Stimulated activated CD8-positive, alpha-beta memory T cell treated with anti-CD3 and anti-CD28 coated beads, Interleukin-4, amount 100 ng/mL, for 1 hour (primary cell): Measurements from ENCODE around the gene SAP130.
A peak's percentile ranks its signal among the peaks of the same experiment; 100 is the strongest.

Experiments
- DNase-seq, 2 donors: peaks; one replicate each; pipeline ENCODE4 v3.0.0-alpha.2; 2020; ENCODE audit warnings: low read depth in 2 of 2, low spot score in 1 of 2

SAP130 gene

DNA sequence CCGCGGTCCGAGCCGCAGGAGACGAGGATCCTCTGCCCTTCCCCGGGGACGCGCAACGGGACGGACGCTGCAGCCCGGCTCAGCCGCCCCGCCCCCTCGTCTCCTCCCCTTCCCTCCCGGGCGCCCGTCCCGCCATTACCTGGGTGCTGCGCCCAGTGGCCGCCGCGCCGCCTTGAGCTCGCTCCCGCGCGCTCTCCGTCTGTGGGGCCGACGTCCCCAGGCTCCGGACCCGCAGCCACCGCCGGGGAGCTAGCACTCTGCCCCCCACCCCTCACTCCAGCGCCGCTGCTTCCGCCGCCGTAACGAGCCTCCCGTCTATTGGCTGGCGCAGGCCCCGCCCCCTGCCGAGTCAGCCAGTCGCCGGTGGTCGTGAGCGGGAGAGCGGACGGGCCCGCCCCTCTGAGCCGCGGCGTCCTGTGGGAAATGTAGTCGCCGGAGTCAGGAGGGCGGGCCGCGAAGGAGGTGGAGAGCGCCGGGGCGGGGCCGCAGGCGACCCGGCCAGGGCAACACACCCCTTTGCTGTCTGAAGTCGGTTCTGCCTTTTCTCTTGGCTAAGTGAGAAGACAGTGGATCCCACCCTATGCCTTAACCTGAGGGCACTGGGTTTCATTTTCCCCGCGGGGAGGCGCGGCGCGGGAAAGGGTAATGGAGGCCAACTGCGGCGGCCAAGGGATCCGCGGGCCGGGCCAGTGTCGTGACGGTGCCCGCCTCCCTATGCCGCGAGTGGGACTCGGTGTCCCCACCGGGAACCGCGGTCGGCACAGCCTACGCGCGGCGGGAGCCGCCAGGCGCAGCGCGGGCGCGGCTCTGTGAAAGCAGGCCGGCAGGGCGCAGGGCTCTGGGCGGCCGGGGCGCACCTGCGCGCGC, at the start of gene SAP130:
TSS of gene SAP130 (minus strand) at position 259 of the 867 bp plus-strand sequence. CDS start 1,767 bp downstream, outside the sequence.
- peak; percentile 94 to 97 for DNase-seq

DNA sequence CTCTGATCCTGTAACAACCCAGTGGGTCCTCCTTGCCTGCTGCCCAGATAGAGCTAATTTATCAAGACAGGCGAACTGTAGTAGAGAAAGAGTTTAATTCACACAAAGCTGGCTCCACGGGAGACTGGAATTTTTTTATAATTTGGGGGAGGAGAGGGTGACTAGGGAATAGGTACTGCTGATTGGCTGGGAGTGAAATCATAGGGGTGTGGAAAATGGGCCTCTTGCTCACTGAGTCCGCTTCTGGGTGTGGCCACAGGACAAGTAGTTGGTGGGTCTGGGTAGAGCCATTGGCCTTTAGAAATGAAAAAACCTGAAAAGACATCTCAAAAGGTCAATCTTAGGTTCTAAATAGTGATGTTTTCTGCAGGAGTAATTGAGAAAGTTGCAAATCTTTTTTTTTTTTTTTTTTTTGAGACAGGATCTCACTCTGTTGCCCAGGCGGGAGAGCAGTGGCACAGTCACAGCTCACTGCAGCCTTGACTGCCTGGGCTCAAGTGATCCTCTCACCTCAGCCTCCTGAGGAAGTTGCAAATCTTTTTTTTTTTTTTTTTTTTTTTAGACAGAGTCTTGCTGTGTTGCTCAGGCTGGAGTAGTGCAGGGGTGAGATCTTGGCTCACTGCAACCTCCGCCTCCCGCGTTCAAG, 48.7 kb upstream of the SAP130 start:
- DNase-seq, result no peak

DNA sequence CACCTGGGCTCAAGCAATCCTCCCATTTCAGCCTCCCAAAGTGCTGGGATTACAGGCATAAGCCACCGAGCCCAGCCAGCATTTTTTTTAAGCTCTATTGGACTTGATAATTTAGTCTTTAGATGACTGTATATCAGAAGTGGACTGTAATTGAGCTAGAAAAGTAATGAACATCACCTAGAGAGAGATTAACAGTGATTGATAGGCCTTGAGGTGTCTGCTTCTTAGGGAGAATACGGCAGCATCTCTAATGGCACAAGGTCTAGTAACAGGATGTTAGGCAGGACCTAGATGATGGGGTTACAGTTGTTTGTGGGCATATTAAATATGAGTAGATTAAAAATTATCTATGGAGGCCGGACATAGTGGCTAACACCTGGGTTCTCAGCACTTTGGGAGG, 45.4 kb upstream of the SAP130 start:
- DNase-seq, result no peak

DNA sequence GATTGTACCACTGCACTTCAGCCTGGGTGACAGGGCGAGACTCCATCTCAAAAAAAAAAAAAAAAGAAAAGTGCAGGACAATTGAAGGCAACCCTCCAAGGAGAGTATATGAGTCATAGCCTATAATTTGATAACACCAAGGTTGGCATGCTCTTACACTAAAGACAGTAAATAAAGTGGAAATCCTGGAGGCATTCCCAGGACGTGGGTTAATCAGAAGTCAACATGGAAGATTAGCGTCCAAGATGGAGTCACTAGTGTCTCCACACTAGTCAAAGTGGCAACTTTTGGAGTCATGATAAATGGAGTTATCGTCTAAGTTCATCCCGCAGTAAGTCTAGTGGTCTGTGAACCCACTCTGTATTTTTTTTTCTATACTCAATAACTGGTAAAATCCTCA, 41.9 kb upstream of the SAP130 start:
- no peak for DNase-seq

DNA sequence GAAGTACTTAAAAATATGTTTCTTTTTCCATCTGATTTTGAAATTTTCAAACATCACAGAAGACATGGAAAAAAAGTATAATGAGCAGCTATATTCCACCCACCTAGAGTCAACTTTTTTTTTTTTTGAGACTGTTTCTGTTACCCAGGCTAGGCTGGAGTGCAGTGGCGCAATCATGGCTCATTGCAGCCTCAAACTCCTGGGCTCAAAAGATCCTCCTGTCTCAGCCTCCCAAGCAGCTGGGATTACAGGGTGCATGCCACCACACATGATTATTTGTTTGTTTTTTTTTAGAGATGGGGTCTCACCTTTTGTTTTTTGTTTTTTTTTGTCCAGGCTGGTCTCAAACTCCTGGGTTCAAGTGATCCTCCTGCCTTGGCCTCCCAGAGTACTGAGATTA, 36.5 kb upstream of the SAP130 start:
- DNase-seq, result no peak

DNA sequence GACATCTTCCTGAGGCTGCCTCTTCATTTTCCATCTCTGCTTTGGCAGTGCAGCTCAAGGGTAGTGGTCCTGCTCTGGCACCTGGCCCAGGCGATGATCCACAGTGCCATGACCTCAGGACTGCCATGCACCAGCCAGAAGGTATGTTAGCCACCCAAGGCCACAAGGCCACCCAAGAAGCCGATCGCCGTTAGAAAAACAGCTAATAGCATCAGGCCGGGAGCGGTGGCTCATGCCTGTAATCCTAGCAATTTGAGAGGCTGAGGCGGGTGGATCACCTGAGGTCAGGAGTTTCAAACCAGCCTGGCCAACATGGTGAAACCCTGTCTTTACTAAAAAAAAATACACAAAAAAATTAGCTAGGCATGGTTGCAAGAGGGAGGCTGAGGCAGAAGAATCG, 34.7 kb upstream of the SAP130 start:
- no peak for DNase-seq

DNA sequence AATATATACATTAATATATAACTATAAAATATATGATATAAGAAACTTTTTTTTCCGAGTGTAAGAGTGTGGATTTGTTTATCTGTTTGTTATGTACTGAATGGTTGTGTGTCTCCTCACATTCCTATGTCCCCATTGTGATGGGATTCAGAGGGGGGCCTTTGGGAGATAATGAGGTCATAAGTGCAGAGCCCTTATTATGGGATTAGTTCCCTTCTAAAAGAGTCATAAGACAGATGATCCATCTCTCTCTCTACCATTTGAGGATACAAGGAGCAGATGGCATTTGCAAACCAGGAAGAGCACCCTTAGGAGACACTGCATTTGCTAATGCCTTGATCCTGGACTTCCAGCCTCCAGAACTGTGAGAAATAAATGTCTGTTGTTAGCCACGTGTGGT, 30.3 kb upstream of the SAP130 start:
- no peak for DNase-seq

DNA sequence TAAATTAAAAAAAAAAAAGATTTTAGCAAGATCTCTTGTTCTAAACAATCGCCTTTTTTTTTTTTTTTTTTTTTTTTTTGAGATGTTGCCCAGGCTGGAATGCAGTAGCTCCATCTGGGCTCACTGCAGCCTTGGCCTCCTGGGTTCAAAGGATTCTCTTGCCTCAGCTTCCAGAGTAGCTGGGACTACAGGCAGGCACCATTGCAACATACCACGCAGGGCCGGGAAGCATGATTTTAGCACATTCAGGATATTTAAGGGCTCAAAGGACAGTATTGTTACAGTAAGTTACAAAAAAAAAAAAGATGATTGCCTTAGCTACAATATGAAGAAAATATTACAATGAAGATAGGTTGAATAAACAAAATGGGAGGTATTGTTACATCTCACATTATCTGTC, 29.5 kb upstream of the SAP130 start:
- DNase-seq, result no peak

DNA sequence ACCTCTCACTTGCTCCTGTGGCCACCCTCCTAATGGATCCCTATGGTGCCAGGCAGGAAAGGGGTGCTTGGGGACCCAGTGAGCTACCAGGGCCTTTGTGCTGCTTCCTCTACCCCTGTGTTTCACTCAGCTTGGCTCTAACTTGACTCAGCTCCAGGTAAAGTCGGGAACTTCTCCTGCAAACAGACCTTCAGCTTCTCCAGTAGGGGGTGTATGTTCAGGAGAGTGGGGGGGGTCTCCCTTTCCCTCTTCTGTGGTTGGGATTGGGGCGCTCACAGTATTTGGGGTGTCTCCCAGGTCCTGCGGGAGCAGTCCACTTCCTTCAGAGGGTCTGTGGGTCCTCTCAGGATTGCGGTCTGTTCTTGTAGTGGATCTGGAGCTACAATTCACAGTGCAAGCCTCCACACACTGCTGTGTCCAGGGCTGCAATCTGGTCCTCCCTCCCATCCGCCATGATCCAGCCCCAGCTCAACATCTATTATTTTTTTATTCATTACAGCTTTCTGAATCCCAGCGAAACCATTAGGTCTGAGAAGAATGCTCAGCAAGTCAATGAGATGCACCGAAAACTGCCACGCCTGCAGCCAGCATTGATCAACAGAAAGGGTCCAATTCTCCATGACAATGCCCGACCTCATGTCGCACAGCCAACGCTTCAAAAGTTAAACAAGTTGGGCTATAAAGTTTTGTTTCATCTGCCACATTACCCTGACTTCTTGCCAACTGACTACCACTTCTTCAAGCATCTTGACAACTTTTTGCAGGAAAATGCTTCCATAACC, 26.4 kb upstream of the SAP130 start:
- no peak for DNase-seq

DNA sequence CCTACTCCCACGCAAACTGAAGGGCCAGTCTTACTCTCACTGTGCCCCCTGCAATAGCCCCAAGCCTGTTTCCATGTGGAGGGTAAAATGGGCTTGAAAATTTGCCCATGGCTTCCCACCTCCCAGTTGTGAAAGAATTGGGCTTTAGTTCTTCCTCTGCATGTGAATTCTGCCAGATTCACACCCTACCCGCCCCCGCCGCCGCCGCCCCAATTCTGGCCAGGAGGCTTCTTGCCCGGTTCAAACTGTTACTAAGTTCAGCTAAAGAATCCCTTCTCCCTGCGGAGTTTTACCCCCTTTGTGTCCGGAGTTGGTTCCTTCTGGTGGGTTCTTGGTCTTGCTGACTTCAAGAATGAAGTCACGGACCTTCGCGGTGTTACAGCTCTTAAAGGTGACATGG, 25.5 kb upstream of the SAP130 start:
- no peak for DNase-seq

DNA sequence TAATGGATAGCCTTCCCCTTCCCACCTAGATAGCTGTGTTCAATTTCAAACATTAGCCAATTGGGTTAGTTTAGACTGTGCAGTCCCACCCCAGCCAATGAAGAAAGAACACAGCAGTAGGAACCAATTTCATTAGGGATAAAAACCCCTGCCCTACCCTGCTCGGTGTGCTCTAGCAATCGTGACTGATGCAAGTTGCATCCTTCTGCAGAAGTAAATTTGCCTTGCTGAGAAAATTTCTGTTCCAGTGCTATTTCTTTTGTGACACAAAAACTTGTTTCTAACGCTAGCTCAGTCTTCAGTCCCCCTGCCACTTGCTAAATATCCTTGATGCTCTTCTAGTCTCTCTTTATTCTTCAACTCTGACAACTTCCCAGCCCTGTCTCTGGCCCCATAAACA, 15.2 kb upstream of the SAP130 start:
- DNase-seq, result no peak

DNA sequence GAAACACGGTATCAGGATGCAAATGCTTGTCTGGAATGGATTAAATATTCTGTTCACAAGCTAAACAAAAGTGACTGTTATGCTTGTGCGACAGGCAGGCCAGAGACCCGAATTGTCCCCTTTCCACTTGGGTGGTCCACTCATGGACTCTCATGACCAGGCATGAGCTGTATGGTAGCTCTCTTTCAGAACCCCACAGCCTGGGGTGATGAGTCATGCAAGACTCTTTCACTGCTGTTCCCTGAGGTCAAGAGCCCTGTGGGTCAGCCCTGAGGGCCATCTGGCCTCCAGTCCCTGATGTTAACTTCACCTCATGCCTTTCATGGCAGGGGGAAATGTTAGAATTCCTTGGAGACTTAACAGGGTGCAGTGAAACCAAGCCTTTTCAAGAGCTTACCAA, 13.7 kb upstream of the SAP130 start:
- DNase-seq, result no peak

DNA sequence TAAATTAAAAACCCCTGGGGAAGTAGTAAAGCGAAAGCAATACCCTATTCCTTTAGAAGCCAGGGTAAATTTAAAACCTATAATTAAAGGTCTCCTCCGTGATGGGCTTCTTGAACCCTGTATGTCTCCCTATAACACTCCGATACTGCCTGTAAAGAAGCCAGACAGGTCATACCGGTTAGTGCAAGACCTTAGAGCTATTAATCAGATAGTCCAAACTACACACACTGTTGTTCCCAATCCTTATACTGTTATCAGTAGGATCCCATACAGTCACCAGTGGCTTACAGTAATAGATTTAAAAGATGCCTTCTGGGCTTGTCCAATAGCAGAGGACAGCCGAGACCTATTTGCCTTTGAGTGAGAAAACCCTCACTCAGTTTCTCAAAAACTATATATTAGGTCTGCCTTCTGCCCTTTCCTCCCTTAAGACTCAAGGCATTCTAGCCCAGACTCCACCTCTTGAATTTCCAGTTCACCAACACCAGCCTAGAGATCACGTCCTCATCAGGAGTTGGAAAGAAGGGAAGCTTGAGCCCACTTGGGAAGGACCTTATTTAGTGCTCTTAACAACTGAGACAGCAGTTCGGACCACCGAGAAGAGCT, 12.4 kb upstream of the SAP130 start:
- no peak for DNase-seq

DNA sequence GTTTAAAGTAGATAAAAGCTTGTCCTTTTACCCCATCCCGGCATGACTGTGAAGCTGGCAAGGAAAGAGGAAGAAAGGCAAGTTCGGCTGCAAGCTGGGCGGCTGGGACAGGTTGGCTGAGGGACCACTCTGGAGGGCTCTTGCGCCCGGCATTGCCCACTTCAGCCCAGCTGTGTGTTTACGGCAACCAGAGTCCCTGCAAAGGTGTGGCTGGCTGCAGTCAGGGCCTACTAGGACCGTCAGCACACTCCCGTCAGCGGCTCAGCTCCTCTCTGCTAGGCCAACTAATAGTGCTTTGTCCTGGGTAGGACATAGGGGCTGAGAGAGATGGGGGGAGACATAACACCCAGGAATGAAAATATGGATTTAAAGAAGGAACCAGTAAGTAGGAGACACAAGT, 11.7 kb upstream of the SAP130 start:
- DNase-seq, result no peak

DNA sequence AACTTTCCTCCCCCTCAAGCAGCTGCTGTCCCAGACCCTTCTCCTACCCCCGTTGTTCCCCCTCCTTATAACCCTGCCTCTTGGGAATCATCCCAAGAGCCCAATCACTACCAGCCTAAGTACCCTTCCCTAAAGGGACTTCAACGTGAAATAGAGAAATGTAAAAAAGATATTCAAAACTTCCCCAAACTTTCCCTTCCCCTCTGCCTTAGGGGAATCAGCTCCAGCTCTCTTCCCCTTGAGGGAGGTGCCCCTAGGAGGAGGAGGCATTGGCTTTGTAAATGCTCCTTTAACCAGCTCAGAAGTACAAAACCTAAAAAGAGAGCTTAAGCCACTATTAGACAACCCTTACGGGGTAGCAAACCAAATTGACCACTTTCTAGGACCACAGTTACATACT, 10.6 kb upstream of the SAP130 start:
- no peak for DNase-seq

DNA sequence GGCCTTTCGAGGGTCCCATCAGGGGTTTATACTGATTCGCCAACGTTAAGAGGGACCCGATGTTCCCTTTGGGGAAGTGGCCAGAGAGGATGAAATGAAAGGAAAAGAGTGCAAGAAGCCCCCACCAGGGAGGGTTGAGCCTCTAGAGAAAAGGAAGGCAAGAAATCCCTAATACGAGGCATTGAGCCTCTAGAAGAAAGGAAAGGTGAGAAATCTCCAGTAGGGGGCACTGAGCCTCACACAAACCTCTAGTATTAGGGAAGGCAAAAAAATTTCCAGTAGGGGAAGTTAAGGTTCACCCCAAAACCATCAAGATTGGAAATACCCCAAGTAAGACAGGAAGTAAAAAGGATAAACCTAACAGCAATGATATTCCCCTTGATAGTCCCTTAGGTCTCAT, 9.8 kb upstream of the SAP130 start:
- no peak for DNase-seq

DNA sequence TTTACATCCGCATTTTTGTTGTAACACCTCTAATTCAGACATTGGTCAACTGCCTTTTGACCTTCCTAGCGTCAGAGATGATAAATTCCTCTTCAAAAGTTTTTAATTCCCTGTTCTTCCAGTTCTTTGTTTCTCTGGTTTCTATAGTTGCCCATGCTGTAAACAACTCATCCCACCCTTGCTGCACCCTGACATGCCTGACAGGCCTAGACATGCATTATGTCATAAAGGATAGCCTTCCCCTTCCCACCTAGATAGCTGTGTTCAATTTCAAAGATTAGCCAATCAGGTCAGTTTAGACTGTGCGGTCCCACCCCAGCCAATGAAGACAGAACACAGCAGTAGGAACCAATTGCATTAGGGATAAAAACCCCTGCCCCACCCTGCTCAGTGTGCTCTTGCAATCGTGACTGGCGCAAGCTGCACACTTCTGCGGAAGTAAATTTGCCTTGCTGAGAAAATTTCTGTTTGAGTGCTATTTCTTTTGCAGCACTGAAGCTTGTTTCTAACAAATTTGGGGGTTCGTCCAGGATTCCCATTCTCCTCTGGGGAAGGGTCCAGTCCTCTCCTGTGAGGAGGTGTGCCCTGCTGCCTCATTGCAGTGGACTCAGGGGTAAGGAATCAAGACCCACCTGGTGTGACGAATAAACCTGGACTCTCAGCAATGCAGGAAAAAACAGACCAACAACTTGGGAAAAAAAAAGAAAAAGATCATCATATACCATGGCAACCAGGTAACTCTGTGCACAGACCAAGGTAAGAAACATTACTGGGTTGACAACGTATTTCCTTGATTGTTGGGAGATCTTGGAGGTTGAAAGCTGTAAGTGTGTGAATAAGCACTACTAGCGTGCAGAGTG, 9.1 kb upstream of the SAP130 start:
- DNase-seq, result no peak

DNA sequence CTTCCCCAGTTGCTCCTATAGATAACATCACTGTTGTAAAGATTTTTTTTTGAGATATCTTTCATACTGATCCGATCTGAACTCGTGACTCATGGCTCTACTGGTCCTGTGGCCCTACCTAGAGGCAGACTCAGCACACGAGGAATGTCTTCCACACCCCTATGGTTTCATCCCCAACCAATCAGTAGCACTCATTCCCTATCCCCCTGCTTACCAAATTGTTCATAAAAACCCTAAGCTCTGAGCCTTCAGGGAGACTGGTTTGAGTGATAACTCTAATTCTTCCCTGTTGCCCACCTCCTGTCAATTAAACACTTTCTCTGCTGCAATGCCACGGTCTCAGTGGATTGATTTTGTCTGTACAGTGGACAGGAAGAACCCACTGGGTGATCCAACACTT, 4.2 kb upstream of the SAP130 start:
- DNase-seq, result no peak

DNA sequence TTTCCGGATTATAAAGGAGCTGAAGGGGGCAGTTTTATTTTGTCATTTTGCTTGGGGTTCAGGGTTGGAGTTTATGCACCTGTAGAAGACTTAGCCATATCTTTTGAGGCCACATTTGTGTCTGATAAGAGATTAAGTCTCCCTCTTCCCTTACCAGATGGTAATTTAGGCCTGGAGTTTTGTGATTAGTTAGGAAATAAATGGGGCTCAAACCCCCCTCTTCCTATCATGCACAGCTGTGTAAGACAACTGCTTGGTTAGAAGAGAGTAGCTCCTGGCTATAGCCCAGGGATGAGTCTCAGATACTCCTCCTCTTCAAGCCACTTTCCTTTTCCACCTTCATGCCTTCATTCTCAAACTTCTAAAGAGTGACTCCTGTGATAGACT, 802 bp upstream of the SAP130 start:
- no peak for DNase-seq

DNA sequence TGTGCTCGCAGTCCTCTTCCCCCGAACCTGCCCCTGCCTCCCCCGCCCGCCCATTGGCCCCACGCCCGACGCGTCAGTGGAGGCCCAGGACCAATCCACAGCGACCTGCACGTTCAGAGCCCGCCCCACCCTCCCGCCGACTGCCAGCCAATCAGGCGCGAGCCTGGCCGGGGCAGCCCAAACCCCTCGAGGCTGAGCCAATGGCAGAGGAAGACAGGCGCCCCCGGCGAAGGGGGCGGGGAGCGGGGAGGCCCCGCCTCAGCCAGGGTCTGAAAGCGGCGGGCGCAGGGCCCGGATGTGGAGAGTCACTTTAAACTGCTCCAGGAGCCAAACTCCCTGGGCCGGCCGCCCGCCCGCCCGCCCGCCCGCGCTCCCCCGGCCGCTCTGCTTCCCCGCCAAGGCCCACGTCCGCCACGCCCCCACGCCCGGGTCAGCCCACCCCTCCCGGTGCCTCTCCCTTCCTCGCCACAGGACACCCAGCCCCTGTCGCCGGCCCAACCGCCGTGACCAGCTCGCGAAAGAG, 520 bp downstream of the SAP130 start:
- peak; percentile 91 to 96 for DNase-seq
